ENCODE data around the gene OR2G2.

The OR2G2 gene

DNA sequence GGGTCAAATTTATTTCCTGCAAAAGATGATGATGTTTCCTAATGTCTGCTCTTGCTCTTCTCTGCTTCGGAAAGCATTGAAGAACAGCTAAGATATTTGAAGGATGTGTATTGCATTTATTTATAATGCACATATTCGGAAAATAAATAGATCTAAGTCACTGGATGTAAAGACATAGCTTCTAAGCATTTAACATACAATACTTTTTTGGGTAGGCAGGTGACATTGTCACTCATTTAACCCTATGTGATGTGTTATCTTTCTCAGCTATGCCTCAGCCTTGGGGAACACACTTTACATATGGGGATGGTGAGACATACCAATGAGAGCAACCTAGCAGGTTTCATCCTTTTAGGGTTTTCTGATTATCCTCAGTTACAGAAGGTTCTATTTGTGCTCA, at the start of gene OR2G2:
Gene OR2G2 (plus strand): TSS at position 301 of the 400 bp plus-strand sequence. CDS start 0 bp downstream, at position 301.
- no peak for DNase-seq (ENCODE audit: low read depth)

GRCh38 chr1:247538561-247538960, 49.6 kb upstream of the OR2G2 start:
- no peak for DNase-seq (ENCODE audit: low read depth)

DNA sequence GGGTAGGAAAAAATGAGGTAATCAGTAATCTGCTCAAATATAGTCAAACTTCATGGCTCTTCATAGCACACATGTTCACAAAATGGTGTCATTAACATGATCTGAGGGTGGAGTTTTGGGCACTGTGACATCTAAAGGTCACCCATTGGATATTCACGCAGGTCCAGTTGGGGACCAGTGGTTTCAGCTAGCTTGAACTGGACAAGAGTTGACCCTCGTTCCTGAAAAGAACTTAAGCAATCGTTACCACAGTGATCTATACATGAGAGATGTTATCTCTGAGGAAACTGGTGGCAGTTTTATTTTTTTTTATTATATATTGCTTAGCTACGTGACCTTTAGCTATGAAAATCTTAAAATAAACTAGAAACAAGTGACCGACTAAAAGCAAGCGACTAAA, 48.9 kb upstream of the OR2G2 start:
- no peak for DNase-seq (ENCODE audit: low read depth)

- DNase-seq (ENCODE audit: low read depth) = no peak
These were observed 47.6 kb upstream of the OR2G2 start for GRCh38 chr1:247540581-247540980.

DNA sequence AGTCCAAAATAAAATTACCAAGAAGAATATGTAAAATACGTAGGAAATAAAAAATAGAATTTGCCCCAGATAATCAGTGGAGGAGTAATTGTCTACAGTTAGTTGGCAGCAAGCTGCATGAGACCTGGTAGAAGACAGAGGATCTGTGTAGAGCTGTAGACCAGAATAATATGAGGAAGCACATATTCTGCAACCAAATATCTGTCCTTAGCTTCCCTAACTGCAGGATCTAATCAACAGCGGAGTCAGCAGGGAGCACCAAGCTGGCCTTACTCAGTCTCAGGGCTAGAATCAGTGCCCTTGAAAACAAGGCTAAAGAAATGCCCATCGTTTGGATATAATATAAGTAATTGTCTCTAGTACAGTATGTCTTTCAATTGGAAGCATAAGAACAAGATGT, 45.3 kb upstream of the OR2G2 start:
- DNase-seq (ENCODE audit: low read depth) = no peak

GRCh38 chr1:247548092-247548491, 40.1 kb upstream of the OR2G2 start:
- peak; percentile 97 for DNase-seq (ENCODE audit: low read depth)

DNA sequence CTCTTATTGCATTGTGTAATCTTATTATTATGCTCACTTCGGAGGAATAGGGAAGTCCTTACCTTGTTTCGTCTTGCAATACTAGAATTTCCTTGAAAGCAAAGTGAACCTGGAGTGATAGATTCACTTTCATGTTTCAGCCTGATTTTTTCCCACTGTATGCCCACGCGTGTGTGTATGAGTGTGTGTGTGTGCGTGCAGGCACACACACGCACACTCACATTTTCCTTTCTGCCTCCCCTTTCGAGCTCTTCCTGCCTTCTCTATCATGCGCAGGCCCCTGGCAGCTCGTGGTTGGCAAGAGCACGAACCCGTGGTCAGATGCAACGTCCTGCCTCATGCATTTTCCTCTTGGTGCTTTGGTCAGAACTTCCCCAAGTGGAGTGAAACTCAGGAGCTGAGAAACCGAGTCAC, 39.4 kb upstream of the OR2G2 start, which contains the start of gene GCSAML:
Gene GCSAML (plus strand): TSS at position 366 of the 414 bp plus-strand sequence. CDS start 58 bp downstream, outside the sequence.
- DNase-seq (ENCODE audit: low read depth) = peak; percentile 89

GRCh38 chr1:247551721-247552120, 36.4 kb upstream of the OR2G2 start:
- no peak for DNase-seq (ENCODE audit: low read depth)

- no peak for DNase-seq (ENCODE audit: low read depth)
These were observed 35.9 kb upstream of the OR2G2 start for GRCh38 chr1:247552231-247552630.

GRCh38 chr1:247557926-247558674, 30.1 kb upstream of the OR2G2 start:
- DNase-seq (ENCODE audit: low read depth) = no peak

GRCh38 chr1:247561711-247562110, 26.4 kb upstream of the OR2G2 start:
- DNase-seq (ENCODE audit: low read depth) = no peak

DNA sequence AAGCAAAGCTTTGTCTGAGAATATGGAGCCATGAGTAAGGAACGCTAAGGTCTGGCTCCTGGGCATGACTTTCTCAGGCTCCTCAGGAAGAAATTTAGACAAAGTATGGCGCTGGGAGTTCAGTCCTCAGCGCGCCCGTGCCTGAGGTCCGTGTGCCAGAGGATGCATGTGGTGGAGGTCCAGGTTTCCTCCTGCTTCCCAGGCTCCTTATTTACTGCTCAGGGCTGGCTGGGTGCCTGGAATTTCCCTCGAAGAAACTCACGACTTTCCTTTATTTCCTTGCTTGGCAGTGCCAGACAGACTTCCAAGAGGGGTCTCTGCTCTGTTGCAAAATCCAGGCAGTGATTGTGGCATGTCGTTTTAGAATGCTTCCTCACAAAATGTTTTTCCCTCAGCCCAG, 26.0 kb upstream of the OR2G2 start:
- DNase-seq (ENCODE audit: low read depth) = no peak

GRCh38 chr1:247574236-247574635, 13.9 kb upstream of the OR2G2 start:
- DNase-seq (ENCODE audit: low read depth) = no peak

DNA sequence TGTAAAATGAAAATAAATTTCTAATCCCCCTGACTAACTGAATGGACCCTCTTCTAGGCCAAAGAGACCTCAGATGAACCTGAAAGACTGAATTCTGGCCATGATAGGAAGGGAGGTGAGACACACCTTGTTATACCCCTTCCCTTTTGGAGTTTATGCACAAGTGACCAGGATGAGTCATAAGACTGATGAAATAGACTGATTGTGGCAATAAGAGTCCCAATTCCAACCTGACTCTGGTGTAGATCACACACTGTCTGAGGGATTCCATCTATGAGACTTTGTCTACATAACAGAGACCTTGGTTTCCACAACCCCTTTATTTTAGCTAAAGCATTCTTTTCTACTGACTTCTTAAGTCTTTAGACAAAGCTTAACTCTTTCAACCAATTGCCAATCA, 13.5 kb upstream of the OR2G2 start:
- no peak for DNase-seq (ENCODE audit: low read depth)

- no peak for DNase-seq (ENCODE audit: low read depth)
These were observed 11.6 kb upstream of the OR2G2 start for GRCh38 chr1:247576514-247576913.

DNA sequence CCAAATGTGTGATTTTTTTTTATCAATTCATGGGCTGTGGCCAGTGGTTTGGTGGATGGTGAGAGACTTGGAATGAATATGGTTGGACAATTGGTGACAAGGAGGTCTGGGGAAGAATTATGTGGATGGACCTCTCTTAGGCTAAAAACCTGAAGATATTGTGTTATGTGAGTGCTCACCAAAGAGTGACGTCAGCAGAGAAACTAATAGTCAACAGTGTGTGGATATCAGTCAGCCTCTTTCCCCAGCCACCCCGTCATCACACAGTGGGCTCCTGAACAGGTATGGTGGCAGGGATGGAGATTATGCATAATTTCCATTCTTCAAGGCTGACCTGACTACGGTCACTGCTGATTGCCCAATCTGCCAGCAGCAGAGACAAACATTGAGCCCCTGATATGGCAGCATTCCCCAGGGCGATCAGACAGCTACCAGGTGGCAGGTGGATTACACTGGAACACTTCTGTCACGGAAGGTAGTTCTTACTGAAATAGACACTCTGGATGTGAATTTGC, 9.2 kb upstream of the OR2G2 start:
- no peak for DNase-seq (ENCODE audit: low read depth)

- DNase-seq (ENCODE audit: low read depth) = no peak
These were observed 17.1 kb downstream of the OR2G2 start, which contains the start of gene OR2G3 for GRCh38 chr1:247605286-247605685. Gene OR2G3, plus strand, starts transcription at chr1:247605586. Its CDS starts 0 bp downstream, at chr1:247605586.

DNA sequence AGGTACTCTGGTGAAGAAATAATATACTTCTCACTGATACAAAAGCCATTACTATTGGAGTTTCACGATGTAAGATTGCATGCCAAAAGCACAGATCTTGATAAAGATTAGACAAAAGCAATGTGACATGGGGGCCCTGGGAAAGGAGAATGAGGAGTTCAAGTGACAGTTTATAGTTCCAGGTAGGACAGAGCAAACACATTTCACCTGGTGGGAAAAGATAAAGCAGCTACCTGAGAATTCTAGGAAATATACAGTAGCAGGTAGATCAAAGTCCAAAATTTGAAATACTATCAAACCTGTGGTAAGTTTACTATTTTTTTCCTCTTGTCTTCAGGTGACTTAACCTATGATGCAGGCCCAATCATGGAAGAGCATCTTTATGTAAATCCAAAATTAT, 25.2 kb downstream of the OR2G2 start:
- no peak for DNase-seq (ENCODE audit: low read depth)

- no peak for DNase-seq (ENCODE audit: low read depth)
These were observed 26.5 kb downstream of the OR2G2 start for GRCh38 chr1:247614625-247615024.

GRCh38 chr1:247627951-247628350, 39.8 kb downstream of the OR2G2 start:
- DNase-seq (ENCODE audit: low read depth) = no peak

DNA sequence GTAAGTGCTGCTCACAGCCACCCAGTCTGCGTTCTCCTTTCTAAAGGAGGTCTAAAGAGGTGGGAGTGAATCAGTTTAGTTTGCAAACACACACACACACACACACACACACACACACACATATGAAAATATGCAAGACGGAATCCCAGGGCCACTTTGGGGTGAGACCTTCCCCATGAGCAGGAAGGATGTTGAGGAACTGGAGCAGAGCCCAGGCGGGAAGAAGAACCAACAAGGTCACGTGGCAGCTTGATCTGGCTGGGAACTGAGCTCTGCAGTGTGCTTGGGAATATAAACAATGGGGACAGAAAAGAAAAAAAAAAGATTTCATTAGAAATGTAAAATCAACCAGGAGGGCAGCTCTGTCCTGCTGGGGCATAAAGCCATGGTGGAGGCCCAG, 49.9 kb downstream of the OR2G2 start:
- no peak for DNase-seq (ENCODE audit: low read depth)

DNA sequence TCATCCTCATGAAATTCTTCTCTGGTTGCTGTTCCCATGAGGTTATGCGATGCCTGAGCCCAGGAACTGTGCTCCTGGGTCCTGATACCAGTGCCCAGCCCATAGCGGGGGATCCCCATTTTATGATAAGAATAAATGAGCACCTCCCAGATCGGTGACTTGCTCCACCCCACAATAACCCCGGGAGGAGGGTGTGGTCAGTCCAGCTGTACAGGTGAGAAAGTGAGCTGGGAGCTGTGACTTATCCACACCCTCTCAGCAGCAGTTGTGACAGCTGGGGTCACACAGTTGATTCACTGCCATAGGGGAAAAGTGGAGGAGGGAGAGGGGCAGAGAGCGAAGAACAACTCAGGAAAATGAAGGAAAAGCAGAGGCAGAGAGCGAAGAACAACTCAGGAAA, 50.6 kb downstream of the OR2G2 start:
- DNase-seq (ENCODE audit: low read depth) = no peak

All from CMK (cell line).